Upper lobe of right lung (tissue), 1 donor: ENCODE measurements around the gene PSMB10. TPM values are rescaled to one million over a fixed set of nuclear protein-coding genes. Genes with fewer than 3 reads are reported as not detected.

Experiments
- ATAC-seq: fragments of 200-7000 bp; cut with Tn5 transposase; one replicate; pipeline ENCODE4 v1.9.1; 2020; ENCODE audit warnings: mild to moderate bottlenecking, moderate library complexity
- DNase-seq: peaks from one replicate; pipeline ENCODE4 v3.0.0-alpha.2; 2020
- H3K27ac ChIP-seq: fragments of 200-600 bp; one replicate; pipeline ENCODE4 v1.8.0; 2022
- H3K27me3 ChIP-seq: fragments of 200-600 bp; one replicate; pipeline ENCODE4 v1.8.0; 2022; ENCODE audit warnings: mild to moderate bottlenecking
- H3K36me3 ChIP-seq: fragments of 200-600 bp; one replicate; pipeline ENCODE4 v1.8.0; 2022
- H3K4me1 ChIP-seq: fragments of 200-600 bp; one replicate; pipeline ENCODE4 v1.8.0; 2022
- H3K4me3 ChIP-seq: fragments of 200-600 bp; one replicate; pipeline ENCODE4 v1.8.0; 2022; ENCODE audit warnings: mild to moderate bottlenecking
- H3K9me3 ChIP-seq: fragments of 200-600 bp; one replicate; pipeline ENCODE4 v1.8.0; 2022
- intact Hi-C: fragments of 100-400 bp; cut with DNase I; formaldehyde crosslinking; loops from one replicate; pipeline ENCODE4 v1.11.0; 2022
- total RNA-seq: library from RNA; stranded (reverse); fragmentation: NEBNext Ultra II Directional; extraction: Animal tissue kit (Norgen Biotek cat#: 25700); gene quantifications from one replicate; pipeline ENCODE4 v1.2.1, GENCODE V29; 2021
- TF ChIP-seq, protein P1 (sequence below): fragments of 200-600 bp; IDR thresholded peaks from one replicate; pipeline ENCODE4 v1.8.0; 2022; ENCODE audit warnings: antibody characterized with exemption
- donor health status: DM: no; HTN: yes; CAD: no; lungs with severe emphysema.

The PSMB10 gene
- total RNA-seq, 1 donor from 2014 or later = 71.6 TPM

DNA sequence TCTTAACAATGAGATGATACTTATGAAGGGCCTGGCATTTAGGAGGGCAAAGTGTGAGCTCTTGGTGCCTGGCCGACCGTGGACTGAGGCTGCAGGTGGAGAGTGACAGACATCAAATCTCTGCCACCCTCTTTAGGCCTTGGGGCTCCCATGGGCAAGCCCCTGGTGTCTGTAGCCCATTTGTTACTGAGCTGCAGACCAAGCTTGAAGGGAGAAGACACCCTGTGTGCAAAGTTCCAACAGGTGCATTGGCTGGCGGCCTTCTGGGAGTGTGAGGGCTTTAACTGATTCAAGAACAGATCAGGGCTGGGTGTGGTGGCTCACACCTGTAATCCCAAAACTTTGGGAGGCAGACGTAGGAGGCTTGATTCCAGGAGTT is 4.2 kb downstream of the PSMB10 start:
- no peaks in the 10 kb centered on the region for H3K9me3 ChIP-seq
- H3K4me3 ChIP-seq = no peak overlapping the region
- no peak overlapping the region for H3K27ac ChIP-seq
- H3K36me3 ChIP-seq = peaks cover 38% of the 10 kb centered on the region
- H3K27me3 ChIP-seq = no peaks in the 10 kb centered on the region
- intact Hi-C loops = no loop called here
- TF ChIP-seq, protein P1, sequence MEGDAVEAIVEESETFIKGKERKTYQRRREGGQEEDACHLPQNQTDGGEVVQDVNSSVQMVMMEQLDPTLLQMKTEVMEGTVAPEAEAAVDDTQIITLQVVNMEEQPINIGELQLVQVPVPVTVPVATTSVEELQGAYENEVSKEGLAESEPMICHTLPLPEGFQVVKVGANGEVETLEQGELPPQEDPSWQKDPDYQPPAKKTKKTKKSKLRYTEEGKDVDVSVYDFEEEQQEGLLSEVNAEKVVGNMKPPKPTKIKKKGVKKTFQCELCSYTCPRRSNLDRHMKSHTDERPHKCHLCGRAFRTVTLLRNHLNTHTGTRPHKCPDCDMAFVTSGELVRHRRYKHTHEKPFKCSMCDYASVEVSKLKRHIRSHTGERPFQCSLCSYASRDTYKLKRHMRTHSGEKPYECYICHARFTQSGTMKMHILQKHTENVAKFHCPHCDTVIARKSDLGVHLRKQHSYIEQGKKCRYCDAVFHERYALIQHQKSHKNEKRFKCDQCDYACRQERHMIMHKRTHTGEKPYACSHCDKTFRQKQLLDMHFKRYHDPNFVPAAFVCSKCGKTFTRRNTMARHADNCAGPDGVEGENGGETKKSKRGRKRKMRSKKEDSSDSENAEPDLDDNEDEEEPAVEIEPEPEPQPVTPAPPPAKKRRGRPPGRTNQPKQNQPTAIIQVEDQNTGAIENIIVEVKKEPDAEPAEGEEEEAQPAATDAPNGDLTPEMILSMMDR = no peak
- ATAC-seq (no peak), DNase-seq (no peak)
- peaks cover 12% of the 10 kb centered on the region for H3K4me1 ChIP-seq

- DNase-seq (no peak), ATAC-seq (no peak)
- intact Hi-C loops = no loop called here
- H3K27me3 ChIP-seq = no peaks in the 10 kb centered on the region
- no peaks in the 10 kb centered on the region for H3K9me3 ChIP-seq
- H3K27ac ChIP-seq = no peak within 1 kb of the TSS
- peaks cover 42% of the 10 kb centered on the region for H3K36me3 ChIP-seq
- H3K4me1 ChIP-seq = peaks cover 7% of the 10 kb centered on the region
- TF ChIP-seq, protein P1 = no peak
- no peak within 1 kb of the TSS for H3K4me3 ChIP-seq
Observed at GRCh38 chr16:67931712-67932461, 4.8 kb downstream of the PSMB10 start, which contains the start of gene CTRL. Gene CTRL, minus strand, starts transcription at chr16:67931862. Its CDS starts 10 bp downstream, at chr16:67931852.

DNA sequence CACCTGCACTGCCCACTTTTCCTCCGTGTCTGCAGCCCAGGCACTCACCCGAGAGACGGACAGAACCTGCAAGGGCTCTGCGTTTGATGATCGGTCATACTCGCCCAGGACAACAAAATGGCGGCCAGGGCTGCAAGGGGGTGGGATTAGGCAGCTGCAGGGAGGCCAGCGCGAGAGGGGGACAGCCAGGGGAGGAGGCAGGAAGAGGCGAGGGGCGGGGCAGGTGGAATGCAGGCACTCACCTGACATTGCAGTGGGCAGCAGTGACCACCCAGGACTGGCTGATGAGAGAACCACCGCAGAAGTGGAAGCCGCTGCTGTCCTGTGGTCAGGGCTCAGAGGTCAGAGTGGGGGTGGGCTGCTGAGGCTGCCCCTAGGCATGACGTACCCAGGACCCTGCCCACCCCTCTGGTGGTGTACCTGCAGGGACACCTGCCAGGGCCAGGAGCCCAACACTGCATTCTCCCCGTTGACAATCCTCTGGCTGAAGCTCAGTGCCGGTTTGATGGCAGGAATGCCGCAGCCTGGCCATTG is 5.9 kb downstream of the PSMB10 start:
- Histone ChIP-seq H3K27ac (no peak overlapping the region), H3K36me3 (peaks cover 42% of the 10 kb centered on the region), H3K27me3 (no peaks in the 10 kb centered on the region), H3K9me3 (no peaks in the 10 kb centered on the region), H3K4me3 (no peak overlapping the region), H3K4me1 (peaks cover 15% of the 10 kb centered on the region)
- ATAC-seq (no peak), DNase-seq (no peak)
- intact Hi-C loops = no loop called here
- TF ChIP-seq, protein P1 = no peak

- no peak for DNase-seq
- no peak overlapping the region for H3K27ac ChIP-seq
- H3K4me1 ChIP-seq = peaks cover 15% of the 10 kb centered on the region
- intact Hi-C loops = no loop called here
- no peaks in the 10 kb centered on the region for H3K27me3 ChIP-seq
- TF ChIP-seq, protein P1 = no peak
- no peaks in the 10 kb centered on the region for H3K9me3 ChIP-seq
- no peak overlapping the region for H3K4me3 ChIP-seq
- peaks cover 42% of the 10 kb centered on the region for H3K36me3 ChIP-seq
- no peak for ATAC-seq
Observed at GRCh38 chr16:67930191-67930590, 6.5 kb downstream of the PSMB10 start.

DNA sequence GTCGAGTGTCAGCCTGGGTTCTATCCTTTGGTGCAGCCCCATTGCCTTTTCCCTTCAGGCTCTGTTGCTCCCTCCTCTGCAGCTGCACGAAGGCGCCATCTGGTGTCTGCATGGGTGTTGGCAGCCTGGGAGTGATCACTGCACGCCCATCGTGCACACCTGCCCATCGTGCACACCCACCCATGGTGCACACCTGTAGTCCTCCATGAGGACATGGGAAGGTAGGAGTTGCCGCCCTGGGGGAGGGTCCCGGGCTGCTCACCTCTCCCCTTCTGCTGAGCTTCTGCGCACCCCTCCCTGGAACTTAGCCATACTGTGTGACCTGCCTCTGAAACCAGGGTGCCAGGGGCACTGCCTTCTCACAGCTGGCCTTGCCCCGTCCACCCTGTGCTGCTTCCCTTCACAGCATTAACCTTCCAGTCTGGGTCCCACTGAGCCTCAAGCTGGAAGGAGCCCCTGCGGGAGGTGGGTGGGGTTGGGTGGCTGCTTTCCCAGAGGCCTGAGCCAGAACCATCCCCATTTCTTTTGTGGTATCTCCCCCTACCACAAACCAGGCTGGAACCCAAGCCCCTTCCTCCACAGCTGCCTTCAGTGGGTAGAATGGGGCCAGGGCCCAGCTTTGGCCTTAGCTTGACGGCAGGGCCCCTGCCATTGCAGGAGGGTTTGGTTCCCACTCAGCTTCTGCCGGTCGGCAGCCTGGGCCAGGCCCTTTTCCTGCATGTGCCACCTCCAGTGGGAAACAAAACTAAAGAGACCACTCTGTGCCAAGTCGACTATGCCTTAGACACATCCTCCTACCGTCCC is 7.9 kb downstream of the PSMB10 start:
- peaks cover 28% of the 10 kb centered on the region for H3K36me3 ChIP-seq
- peaks cover 10% of the 10 kb centered on the region for H3K4me1 ChIP-seq
- DNase-seq (peak; percentile 83), ATAC-seq (peak; percentile 79)
- no peaks in the 10 kb centered on the region for H3K9me3 ChIP-seq
- H3K4me3 ChIP-seq = no peak overlapping the region
- intact Hi-C loops = loop anchor here (10.0 kb wide), 2 partner anchors 104 to 254 kb away; no protein-coding TSS in a partner anchor
- H3K27ac ChIP-seq = no peak overlapping the region
- H3K27me3 ChIP-seq = no peaks in the 10 kb centered on the region
- TF ChIP-seq, protein P1 = peak; percentile 82
